GM18511 (cell line): ENCODE results near the gene ACADM.
A peak's percentile ranks its signal among the peaks of the same experiment; 100 is the strongest.
"Not testable (repeated sequence)": the region's sequence is repeated elsewhere in the genome, so short reads cannot be mapped to it uniquely, and the experiment has no call there.

Experiments used
- ATAC-seq: cut with Tn5 transposase; IDR thresholded peaks from one replicate; pipeline ENCODE4 v1.9.1; 2021; ENCODE audit warnings: mild to moderate bottlenecking, moderate library complexity; ENCODE audit not compliant: unreplicated experiment

ACADM gene

GRCh38 chr1:75724472-75725022 is at the start of gene ACADM:
TSS of gene ACADM (plus strand) at chr1:75724709. CDS start at chr1:75724788, 79 bp downstream.
- peak; percentile 85 for ATAC-seq

DNA sequence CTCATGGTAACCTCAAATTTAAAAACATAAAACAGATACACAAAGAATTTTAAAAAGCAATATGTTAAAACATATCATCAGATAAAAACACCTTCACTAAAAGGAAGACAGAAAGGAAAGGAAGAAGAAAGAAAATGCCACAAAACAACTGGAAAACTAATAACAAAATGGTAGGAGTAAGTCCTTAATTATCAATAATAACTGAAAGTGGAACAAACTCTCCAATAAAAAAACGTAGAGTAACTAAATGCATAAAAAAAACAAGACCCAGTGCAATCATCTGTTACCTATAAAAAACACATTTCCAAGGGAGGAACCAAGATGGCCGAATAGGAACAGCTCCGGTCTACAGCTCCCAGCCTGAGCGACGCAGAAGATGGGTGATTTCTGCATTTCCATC is 47.1 kb upstream of the ACADM start:
- ATAC-seq = no peak

DNA sequence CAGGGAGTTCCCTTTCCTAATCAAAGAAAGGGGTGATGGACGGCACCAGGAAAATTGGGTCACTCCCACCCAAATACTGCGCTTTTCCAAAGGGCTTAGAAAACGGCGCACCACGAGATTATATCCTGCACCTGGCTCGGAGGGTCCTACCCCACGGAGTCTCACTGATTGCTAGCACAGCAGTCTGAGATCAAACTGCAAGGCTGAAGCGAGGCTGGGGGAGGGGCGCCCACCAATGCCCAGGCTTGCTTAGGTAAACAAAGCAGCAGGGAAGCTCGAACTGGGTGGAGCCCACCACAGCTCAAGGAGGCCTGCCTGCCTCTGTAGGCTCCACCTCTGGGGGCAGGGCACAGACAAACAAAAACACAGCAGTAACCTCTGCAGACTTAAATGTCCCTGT is 46.5 kb upstream of the ACADM start:
- ATAC-seq = not testable (repeated sequence)

GRCh38 chr1:75690547-75690946 is 34.0 kb upstream of the ACADM start:
- ATAC-seq = no peak

DNA sequence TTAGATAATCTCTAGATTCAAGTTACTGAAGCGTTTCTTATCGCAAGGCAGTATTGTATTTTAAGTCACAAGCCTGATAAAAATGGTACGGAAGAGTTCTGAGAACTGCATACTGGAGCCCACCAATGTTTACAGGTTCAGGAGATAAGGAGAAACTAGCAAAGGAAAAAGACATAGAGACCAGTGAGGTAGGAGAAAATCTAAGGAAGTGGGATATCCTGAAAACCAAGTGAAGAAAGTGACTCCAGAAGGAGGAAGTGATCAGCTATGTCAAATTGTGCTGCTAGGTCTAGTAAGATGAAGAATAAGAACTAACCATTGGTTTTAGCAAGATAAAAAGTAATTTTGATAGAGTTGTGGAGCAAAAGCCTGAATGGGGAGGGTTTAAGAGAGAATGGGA is 31.0 kb upstream of the ACADM start:
- no peak for ATAC-seq

- no peak for ATAC-seq
Observed at GRCh38 chr1:75696000-75696399, 28.5 kb upstream of the ACADM start.

GRCh38 chr1:75707191-75707590 is 17.3 kb upstream of the ACADM start:
- ATAC-seq = no peak

GRCh38 chr1:75708910-75709309 is 15.6 kb upstream of the ACADM start:
- ATAC-seq = no peak

GRCh38 chr1:75710832-75711231 is 13.7 kb upstream of the ACADM start:
- no peak for ATAC-seq

GRCh38 chr1:75711846-75712245 is 12.7 kb upstream of the ACADM start:
- ATAC-seq = no peak

DNA sequence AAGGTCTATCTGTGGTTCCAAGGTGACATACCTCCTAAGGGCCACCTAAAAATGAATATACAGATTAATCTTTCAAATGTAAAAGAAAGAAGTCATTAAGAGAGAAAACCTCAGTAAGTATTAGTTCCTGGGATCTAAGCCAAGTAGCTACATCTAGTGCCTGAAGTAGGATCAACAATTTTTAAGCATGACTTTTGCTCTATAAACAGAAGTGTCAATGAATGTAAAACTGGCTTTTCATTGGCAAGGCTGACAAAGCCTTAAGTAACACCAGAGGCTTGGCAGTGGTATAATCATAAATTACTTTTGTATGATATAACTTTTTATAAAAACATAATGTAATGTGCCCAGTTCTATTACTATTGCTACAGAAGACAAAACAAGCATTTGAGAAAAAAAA is 12.2 kb upstream of the ACADM start:
- no peak for ATAC-seq

- ATAC-seq = no peak
Observed at GRCh38 chr1:75719810-75720209, 4.7 kb upstream of the ACADM start.

DNA sequence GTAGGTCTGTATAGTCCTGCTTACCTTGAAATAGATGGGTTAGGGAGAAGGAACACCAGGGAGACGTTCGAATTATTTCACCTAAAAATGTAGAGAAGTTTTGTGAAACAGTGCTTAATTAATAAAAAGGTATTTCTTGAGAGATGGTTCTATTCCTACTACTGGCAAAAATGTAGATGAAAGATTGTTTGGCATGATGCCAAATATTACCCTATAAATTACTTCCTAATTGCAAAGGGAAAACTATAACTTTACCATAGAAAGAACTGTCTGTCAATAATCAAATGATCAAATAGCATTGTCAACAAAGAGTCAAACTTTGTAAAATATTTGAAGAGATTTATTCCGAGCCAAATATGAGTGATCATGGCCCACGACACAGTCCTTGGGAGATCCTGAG is 4.2 kb upstream of the ACADM start:
- no peak for ATAC-seq

DNA sequence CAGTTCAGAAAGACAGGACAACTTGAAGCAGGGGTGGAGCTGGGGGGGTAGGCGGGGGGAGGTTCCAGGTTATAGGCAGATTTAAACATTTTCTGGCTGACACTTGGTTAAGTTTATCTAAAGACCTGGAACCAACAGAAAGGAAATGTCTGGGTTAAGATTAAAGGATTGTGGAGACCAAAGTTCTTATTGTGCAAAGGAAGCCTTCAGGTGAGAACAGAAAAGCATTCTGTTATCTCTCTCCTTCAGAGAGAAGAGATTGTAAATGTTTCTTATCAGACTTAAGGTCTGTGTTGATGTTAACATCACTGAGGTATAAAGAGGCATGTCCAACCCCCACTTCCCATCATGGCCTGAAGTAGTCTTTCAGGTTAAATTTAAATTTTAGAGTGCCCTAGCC is 3.7 kb upstream of the ACADM start:
- no peak for ATAC-seq

- not testable (repeated sequence) for ATAC-seq
Observed at GRCh38 chr1:75722246-75722645, 2.3 kb upstream of the ACADM start.

DNA sequence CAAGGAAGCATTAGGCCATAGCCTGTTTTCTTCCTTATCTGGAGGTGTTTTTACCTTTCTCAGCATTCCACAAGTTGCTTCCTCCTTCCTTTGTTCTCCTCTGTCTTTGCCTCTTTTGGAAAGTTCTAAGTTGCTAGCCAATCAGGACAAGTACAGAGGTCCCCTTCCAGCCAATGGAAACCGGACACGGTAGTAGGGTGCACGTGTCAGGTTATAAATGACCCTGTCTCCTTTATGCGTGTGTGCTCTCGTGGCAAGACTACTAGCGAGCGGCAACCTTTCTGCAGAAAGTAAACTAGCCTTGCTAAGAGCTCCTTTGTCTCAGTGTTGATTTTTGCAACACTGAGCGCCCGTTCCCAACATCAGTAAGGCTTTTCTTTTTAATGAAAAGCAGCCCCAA is 1.5 kb upstream of the ACADM start:
- ATAC-seq = no peak

GRCh38 chr1:75723989-75724471 is 479 bp upstream of the ACADM start:
- ATAC-seq = peak; percentile 73

- no peak for ATAC-seq
Observed at GRCh38 chr1:75725266-75725665, 757 bp downstream of the ACADM start.

- ATAC-seq = no peak
Observed at GRCh38 chr1:75725861-75726361, 1.4 kb downstream of the ACADM start.

DNA sequence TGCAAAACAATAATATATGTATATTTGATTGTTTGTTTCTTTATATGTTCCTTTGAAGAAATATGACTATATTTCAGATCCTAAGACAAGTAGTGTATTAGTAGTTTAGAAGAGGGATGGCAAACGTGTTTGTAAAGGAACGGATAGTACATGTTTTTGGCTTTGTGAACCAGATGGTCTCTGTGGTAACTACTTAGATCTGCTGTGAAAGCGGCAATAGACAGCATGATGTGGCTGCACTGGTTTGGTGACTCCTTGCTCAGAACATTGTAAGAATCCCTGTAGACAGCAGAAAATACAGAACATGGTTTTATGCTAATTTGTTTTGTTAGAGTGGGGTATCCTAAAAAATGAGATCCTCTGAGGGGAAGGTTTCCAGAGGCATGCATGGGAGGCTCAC is 3.1 kb downstream of the ACADM start:
- peak; percentile 5 for ATAC-seq

- no peak for ATAC-seq
Observed at GRCh38 chr1:75730432-75730831, 5.9 kb downstream of the ACADM start.

DNA sequence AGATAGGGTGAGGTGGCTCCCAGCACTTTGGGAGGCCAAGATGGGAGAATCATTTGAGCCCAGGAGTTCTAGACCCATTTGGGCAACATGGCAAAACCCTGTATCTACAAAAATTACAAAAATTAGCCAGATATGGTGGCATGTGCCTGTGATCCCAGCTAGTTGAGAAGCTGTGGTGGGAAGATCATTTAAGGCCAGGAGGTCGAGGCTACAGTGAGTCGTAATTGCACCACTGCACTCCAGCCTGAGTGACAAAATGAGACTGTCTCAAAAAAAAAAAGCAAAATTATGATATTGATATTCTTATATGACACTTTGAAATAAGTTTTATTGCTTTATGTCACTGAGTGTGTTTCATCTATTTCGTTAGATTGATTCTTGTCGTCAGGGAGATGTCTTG is 7.4 kb downstream of the ACADM start:
- no peak for ATAC-seq

- no peak for ATAC-seq
Observed at GRCh38 chr1:75732703-75733102, 8.2 kb downstream of the ACADM start.
